ENCODE results near the gene SIRT7.

Gene SIRT7

DNA sequence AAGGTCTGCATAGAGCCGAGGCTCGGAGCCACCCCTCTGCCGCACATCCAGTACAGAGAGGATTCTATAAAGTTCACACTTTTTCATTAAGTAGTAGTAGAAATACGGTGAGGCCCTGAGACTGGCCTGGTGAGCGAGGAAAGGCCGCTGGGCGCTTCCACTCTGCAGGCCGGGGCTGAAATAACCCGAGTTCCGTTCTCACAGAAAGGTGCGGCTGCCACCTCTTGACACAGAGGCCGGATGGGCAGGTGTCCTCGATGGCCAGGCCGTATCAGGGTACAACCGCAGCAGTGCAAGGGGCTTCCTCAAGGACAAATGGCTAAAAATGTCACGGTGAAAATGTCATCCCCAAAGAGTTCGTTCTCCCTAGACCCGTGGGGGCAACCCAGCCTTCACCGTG is 6.0 kb downstream of the SIRT7 start:
- H3K27me3 ChIP-seq (ENCODE audit: insufficient read depth, poor library complexity, severe bottlenecking) = no peaks in the 10 kb centered on the region
- TF ChIP-seq GABPA (IDR thresholded peaks at IDR 0.05; ENCODE audit: low read depth) (no peak), POLR2AphosphoS5 (IDR thresholded peaks at IDR 0.05; ENCODE audit: low read depth) (peak; percentile 22; the same call in 1 of the 2 replicates)
- DNase-seq (ENCODE audit: low read depth in 1 of 2, low spot score in 1 of 2) = no peak
- 0 out of 2 replicates have a peak overlapping the region, but pooled peaks have one; percentile 5 for H3K27ac ChIP-seq (replicated peaks)
- H3K4me3 ChIP-seq (replicated peaks; ENCODE audit: insufficient read depth, low read length) = no peak overlapping the region

DNA sequence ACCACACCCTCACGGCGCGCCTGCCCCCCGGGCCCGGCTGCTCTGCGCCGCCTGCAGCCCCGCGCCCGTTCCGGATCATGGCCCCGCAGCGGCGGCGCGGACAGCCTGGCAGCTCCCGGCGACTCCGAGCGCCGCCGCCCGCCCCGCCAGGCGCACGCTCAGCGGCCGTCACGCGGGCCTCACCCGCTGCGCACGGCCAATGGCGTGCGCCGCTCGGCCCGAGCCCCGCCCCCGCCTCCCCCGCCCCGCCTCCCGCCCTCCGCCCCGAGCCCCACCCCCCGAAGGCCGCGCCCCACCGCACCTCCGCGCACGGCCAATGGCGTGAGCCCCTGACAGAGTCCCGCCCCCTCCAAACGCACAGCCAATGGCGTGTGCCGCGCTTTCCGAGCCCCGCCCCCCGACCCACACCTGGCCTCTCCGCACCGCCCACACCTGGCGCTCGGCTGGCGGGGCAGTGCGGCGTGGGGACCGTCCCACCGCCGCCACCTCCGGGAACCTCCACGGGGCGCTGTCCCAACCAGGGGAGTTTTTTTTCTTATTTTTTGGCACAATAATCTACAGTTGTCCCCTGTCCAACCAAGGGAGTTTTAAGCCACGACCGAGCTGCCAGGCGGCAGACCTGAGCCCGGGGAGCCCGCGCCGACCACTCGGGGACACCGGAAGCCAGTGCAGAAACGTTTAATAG is 6.6 kb downstream of the SIRT7 start, which contains the start of gene PCYT2:
PCYT2 (minus strand) TSS at position 123 of the 685 bp plus-strand sequence; CDS start at position 79, 44 bp downstream.
- TF ChIP-seq POLR2AphosphoS5 (IDR thresholded peaks at IDR 0.05; ENCODE audit: low read depth) (no peak), SPI1 (IDR thresholded peaks at IDR 0.05; ENCODE audit: borderline replicate concordance, low read depth) (no peak), GABPA (IDR thresholded peaks at IDR 0.05; ENCODE audit: low read depth) (no peak)
- TF ChIP-seq, protein P1, sequence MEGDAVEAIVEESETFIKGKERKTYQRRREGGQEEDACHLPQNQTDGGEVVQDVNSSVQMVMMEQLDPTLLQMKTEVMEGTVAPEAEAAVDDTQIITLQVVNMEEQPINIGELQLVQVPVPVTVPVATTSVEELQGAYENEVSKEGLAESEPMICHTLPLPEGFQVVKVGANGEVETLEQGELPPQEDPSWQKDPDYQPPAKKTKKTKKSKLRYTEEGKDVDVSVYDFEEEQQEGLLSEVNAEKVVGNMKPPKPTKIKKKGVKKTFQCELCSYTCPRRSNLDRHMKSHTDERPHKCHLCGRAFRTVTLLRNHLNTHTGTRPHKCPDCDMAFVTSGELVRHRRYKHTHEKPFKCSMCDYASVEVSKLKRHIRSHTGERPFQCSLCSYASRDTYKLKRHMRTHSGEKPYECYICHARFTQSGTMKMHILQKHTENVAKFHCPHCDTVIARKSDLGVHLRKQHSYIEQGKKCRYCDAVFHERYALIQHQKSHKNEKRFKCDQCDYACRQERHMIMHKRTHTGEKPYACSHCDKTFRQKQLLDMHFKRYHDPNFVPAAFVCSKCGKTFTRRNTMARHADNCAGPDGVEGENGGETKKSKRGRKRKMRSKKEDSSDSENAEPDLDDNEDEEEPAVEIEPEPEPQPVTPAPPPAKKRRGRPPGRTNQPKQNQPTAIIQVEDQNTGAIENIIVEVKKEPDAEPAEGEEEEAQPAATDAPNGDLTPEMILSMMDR (IDR thresholded peaks at IDR 0.05; ENCODE audit: insufficient read depth, low read length) = no peak
- TF ChIP-seq, protein P2, sequence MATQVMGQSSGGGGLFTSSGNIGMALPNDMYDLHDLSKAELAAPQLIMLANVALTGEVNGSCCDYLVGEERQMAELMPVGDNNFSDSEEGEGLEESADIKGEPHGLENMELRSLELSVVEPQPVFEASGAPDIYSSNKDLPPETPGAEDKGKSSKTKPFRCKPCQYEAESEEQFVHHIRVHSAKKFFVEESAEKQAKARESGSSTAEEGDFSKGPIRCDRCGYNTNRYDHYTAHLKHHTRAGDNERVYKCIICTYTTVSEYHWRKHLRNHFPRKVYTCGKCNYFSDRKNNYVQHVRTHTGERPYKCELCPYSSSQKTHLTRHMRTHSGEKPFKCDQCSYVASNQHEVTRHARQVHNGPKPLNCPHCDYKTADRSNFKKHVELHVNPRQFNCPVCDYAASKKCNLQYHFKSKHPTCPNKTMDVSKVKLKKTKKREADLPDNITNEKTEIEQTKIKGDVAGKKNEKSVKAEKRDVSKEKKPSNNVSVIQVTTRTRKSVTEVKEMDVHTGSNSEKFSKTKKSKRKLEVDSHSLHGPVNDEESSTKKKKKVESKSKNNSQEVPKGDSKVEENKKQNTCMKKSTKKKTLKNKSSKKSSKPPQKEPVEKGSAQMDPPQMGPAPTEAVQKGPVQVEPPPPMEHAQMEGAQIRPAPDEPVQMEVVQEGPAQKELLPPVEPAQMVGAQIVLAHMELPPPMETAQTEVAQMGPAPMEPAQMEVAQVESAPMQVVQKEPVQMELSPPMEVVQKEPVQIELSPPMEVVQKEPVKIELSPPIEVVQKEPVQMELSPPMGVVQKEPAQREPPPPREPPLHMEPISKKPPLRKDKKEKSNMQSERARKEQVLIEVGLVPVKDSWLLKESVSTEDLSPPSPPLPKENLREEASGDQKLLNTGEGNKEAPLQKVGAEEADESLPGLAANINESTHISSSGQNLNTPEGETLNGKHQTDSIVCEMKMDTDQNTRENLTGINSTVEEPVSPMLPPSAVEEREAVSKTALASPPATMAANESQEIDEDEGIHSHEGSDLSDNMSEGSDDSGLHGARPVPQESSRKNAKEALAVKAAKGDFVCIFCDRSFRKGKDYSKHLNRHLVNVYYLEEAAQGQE (IDR thresholded peaks at IDR 0.05; ENCODE audit: insufficient replicate concordance, low read depth) = no peak
- H3K27me3 ChIP-seq (ENCODE audit: insufficient read depth, poor library complexity, severe bottlenecking) = no peaks in the 10 kb centered on the region
- peak within 1 kb of the TSS; percentile 89 for H3K4me3 ChIP-seq (replicated peaks; ENCODE audit: insufficient read depth, low read length)
- peak; percentile 83 to 90 for DNase-seq (ENCODE audit: low read depth in 1 of 2, low spot score in 1 of 2)
- H3K27ac ChIP-seq (replicated peaks) = peak within 1 kb of the TSS; percentile 55

DNA sequence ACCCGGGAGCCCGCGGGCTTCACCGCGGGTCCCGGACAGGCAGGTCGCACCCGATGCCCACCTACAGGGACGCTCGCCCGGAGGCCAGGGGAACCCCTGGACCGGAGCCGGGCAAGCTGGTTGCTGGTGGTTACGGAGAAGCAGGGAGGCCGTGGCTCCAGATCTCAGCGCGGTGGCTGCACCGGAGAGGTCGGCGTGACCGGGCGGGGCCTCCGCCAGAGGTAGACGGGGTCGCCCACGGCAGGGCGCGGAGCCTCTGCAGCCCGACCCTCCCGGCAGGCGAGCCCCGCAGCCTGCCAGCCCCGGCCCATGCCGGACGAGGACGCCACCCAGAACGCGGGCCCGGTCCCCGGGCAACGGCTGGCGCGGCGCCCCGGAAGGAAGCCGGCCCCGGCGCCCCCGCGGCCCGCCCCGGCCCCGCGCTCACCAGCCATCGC is 7.1 kb downstream of the SIRT7 start:
- TF ChIP-seq, protein P2 (IDR thresholded peaks at IDR 0.05; ENCODE audit: insufficient replicate concordance, low read depth) = no peak
- no peak for TF ChIP-seq SPI1 (IDR thresholded peaks at IDR 0.05; ENCODE audit: borderline replicate concordance, low read depth)
- no peak for TF ChIP-seq GABPA (IDR thresholded peaks at IDR 0.05; ENCODE audit: low read depth)
- TF ChIP-seq POLR2AphosphoS5 (IDR thresholded peaks at IDR 0.05; ENCODE audit: low read depth) = no peak
- TF ChIP-seq, protein P1 (IDR thresholded peaks at IDR 0.05; ENCODE audit: insufficient read depth, low read length) = no peak
- peak overlapping the region; percentile 55 for H3K27ac ChIP-seq (replicated peaks)
- peak overlapping the region; percentile 89 for H3K4me3 ChIP-seq (replicated peaks; ENCODE audit: insufficient read depth, low read length)
- no peak for DNase-seq (ENCODE audit: low read depth in 1 of 2, low spot score in 1 of 2)
- H3K27me3 ChIP-seq (ENCODE audit: insufficient read depth, poor library complexity, severe bottlenecking) = no peaks in the 10 kb centered on the region

DNA sequence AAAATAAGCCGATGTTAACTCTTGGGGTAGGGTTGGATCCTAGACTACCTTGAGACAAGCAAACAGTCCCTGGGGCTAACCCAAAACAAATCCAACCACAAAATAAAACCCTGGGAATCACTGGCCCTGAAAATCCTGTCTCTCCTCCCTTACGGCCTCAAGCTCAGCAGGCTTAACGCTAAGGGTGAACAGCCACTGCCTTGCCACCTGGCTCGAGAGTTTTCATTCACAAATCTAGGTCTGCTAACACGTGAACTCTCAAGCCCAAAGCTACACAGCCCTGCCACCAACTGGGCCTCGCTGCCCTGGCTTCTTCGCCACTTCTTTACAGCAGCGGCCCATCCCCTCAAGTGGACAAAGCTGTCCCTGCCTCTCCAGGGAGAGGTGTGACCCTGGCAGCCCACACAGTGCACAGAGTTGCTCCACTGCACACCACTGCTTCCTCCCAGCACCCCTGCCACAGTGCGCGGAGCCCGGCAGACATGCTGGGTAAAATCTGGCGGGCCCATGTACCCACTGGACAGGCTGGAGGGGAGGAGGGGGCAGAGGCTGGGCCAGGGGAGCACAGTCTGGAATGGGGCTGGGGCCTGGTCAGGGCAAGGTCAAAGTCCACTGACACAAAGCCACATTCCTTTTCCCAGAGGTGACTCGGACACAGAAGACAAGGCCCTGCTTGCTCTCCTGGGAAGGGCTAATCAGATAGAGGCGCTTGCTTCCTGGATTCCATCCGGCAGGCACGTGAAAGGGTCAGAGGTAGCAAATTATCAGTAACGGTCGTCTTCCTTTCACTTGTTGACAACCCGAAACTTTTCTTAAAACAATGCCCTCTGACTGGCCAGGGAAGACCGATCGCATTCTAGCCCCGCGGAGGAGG is 7.8 kb downstream of the SIRT7 start:
- TF ChIP-seq, protein P2 (IDR thresholded peaks at IDR 0.05; ENCODE audit: insufficient replicate concordance, low read depth) = no peak
- TF ChIP-seq GABPA (IDR thresholded peaks at IDR 0.05; ENCODE audit: low read depth) (no peak), POLR2AphosphoS5 (IDR thresholded peaks at IDR 0.05; ENCODE audit: low read depth) (no peak), SPI1 (IDR thresholded peaks at IDR 0.05; ENCODE audit: borderline replicate concordance, low read depth) (no peak)
- TF ChIP-seq, protein P1 (IDR thresholded peaks at IDR 0.05; ENCODE audit: insufficient read depth, low read length) = no peak
- peak overlapping the region; percentile 55 for H3K27ac ChIP-seq (replicated peaks)
- peak overlapping the region; percentile 89 for H3K4me3 ChIP-seq (replicated peaks; ENCODE audit: insufficient read depth, low read length)
- H3K27me3 ChIP-seq (ENCODE audit: insufficient read depth, poor library complexity, severe bottlenecking) = no peaks in the 10 kb centered on the region
- no peak for DNase-seq (ENCODE audit: low read depth in 1 of 2, low spot score in 1 of 2)

Measured in HL-60 (cell line).